ENCODE data around the gene B4GALT6.

DNA sequence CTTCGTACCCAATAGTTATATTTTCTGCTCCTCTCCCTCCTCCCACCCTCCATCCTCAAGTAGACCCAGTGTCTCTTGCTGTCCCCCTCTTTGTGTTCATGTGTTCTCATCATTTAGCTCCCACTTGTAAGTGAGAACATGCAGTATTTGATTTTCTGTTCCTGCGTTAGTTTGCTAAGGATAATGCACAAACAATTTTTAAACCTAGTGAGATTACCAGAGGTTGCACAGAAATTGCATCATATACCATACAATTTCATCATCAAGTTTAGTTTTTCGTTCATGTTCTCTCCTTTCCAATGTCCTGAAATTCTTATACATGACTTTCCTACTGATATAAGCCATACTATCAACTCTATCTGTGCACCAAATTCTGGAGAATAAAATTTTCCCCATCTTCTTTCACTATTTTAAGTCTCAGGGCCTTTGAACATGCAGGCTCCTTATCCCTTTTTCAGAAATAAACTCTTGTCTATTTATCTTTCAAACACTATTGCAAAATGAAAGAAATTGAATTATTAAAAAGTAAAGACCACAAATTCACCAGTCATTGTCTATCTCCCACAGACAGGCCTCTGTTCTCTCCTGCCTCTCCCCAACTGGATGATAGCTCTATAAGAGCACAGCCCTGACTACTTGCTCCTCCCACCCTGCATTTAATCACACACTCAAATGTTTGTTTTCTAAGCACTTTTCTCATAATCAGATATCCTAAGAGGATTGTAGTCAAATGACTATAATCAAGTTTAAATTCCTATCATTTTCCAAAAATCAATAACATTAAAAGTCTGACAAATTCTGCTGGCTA is 27.2 kb upstream of the B4GALT6 start:
- TF ChIP-seq SIN3A (conservative IDR thresholded peaks at IDR 0.05 in 1 of 2, IDR thresholded peaks at IDR 0.05 in 1 of 2; ENCODE audit: low read depth in 1 of 2, low read length in 2 of 2) = no peak
- TF ChIP-seq, protein P1, sequence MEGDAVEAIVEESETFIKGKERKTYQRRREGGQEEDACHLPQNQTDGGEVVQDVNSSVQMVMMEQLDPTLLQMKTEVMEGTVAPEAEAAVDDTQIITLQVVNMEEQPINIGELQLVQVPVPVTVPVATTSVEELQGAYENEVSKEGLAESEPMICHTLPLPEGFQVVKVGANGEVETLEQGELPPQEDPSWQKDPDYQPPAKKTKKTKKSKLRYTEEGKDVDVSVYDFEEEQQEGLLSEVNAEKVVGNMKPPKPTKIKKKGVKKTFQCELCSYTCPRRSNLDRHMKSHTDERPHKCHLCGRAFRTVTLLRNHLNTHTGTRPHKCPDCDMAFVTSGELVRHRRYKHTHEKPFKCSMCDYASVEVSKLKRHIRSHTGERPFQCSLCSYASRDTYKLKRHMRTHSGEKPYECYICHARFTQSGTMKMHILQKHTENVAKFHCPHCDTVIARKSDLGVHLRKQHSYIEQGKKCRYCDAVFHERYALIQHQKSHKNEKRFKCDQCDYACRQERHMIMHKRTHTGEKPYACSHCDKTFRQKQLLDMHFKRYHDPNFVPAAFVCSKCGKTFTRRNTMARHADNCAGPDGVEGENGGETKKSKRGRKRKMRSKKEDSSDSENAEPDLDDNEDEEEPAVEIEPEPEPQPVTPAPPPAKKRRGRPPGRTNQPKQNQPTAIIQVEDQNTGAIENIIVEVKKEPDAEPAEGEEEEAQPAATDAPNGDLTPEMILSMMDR (IDR thresholded peaks at IDR 0.05; ENCODE audit: control extremely low read depth in 1 of 3, insufficient read depth in 1 of 3, low read depth in 1 of 3, low read length in 3 of 3) = no peak
- TF ChIP-seq FOSL1 (IDR thresholded peaks at IDR 0.05; ENCODE audit: insufficient read depth, low read depth, low read length) = no peak
- TF ChIP-seq GABPA (IDR thresholded peaks at IDR 0.05; ENCODE audit: borderline replicate concordance, insufficient read depth, low read length) = no peak
- TF ChIP-seq KDM1A (IDR thresholded peaks at IDR 0.05; ENCODE audit: borderline replicate concordance, low read length) = no peak

Data from H1 (cell line).